Activated naive CD4-positive, alpha-beta T cell treated with anti-CD3 and anti-CD28 coated beads for 36 hours (primary cell): ENCODE data around the gene RABGEF1. TPM values are rescaled to one million over a fixed set of nuclear protein-coding genes. Genes with fewer than 3 reads are reported as not detected.
"Not testable (repeated sequence)": the region's sequence is repeated elsewhere in the genome, so short reads cannot be mapped to it uniquely, and the experiment has no call there.

Experiments
- CTCF ChIA-PET: fragments of 350-600 bp; sonication (Branson Sonifier 250); formaldehyde crosslinking; loops from one replicate; lab custom pipeline; 2021; ENCODE audit warnings: antibody characterized with exemption; lab: Charles Lee
- DNase-seq: peaks from one replicate; pipeline ENCODE4 v3.0.0-alpha.2; 2020
- H3K27ac Mint-ChIP-seq: one replicate; pipeline ENCODE4 v1.8.0; 2021; ENCODE audit warnings: mild to moderate bottlenecking, mixed read lengths
- H3K27me3 Mint-ChIP-seq: one replicate; pipeline ENCODE4 v1.8.0; 2021; ENCODE audit warnings: low read depth, mixed read lengths
- H3K36me3 Mint-ChIP-seq: one replicate; pipeline ENCODE4 v1.8.0; 2021; ENCODE audit warnings: low read depth, mixed read lengths
- H3K4me1 Mint-ChIP-seq: one replicate; pipeline ENCODE4 v1.8.0; 2021; ENCODE audit warnings: low read depth, mixed read lengths
- H3K4me3 Mint-ChIP-seq: one replicate; pipeline ENCODE4 v1.8.0; 2021; ENCODE audit warnings: mild to moderate bottlenecking, moderate library complexity, mixed read lengths
- H3K9me3 Mint-ChIP-seq: one replicate; pipeline ENCODE4 v1.8.0; 2021; ENCODE audit warnings: mixed read lengths
- intact Hi-C: fragments of 100-400 bp; cut with micrococcal nuclease; formaldehyde crosslinking; loops from one replicate; pipeline ENCODE4 v1.15.1; 2023
- total RNA-seq, 2 experiments: library from RNA; stranded (reverse); gene quantifications; one replicate each; pipeline ENCODE4 v1.2.3, GENCODE V29; 2021

The RABGEF1 gene
- total RNA-seq, 2 experiments from 2014 or later, result 10.7 to 10.8 TPM

DNA sequence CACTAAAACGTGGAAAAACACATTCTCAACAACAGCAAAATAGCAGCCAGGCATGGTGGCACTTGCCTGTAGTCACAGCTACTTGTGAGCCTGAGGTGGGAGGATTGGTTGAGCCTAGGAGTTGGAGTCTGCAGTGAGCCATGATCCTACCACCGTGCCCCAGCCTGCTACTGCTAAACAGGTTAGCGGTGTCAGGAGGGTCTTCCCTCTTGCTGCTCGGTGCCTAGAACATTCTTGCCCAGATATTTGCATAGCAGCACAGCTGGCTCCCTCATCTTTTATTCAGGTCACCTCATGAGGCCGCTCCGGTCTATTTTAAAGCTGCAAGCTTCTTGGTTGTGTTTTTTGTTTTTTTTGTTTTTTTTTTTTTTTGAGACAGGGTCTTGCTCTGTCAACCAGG, 2.9 kb upstream of the RABGEF1 start:
- peaks cover 15% of the 10 kb centered on the region for H3K9me3 Mint-ChIP-seq
- no peak overlapping the region for H3K4me3 Mint-ChIP-seq
- H3K4me1 Mint-ChIP-seq, result peaks cover 39% of the 10 kb centered on the region
- DNase-seq, result no peak
- H3K36me3 Mint-ChIP-seq, result peaks cover 19% of the 10 kb centered on the region
- H3K27ac Mint-ChIP-seq, result no peak overlapping the region
- intact Hi-C loops, result no loop called here
- no peaks in the 10 kb centered on the region for H3K27me3 Mint-ChIP-seq
- CTCF ChIA-PET, result interaction anchor here (0.6 kb wide), 1 partner anchor 115 kb away, joined by 3 read pairs; no protein-coding TSS in a partner anchor

GRCh38 chr7:66739477-66739876, 1.1 kb upstream of the RABGEF1 start:
- H3K27me3 Mint-ChIP-seq, result no peaks in the 10 kb centered on the region
- no peak for DNase-seq
- peak overlapping the region; percentile 92 for H3K4me3 Mint-ChIP-seq
- CTCF ChIA-PET, result interaction anchor here (0.6 kb wide), 3 partner anchors 31 to 740 kb away, joined by 3 to 4 read pairs (median 4); no protein-coding TSS in a partner anchor
- intact Hi-C loops, result no loop called here
- peaks cover 15% of the 10 kb centered on the region for H3K9me3 Mint-ChIP-seq
- peak overlapping the region; percentile 92 for H3K27ac Mint-ChIP-seq
- peaks cover 19% of the 10 kb centered on the region for H3K36me3 Mint-ChIP-seq
- peaks cover 42% of the 10 kb centered on the region for H3K4me1 Mint-ChIP-seq

DNA sequence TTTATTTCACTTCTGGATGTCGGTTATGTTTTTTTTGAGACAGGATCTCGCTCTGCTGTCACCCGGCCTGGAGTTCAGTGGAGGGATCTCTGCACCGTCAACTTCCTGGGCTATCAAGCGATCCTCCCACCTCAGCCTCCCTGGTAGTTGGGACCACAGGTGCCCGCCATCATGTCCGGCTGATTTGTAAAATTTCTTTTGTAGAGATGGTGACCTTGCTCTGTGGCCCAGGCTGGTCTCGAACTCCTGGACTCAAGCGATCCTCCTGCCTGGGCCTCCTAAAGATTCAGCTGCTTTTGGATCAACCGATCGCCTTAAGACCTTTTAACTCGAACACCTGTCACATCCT, 606 bp upstream of the RABGEF1 start:
- peak overlapping the region; percentile 92 for H3K4me3 Mint-ChIP-seq
- peak overlapping the region; percentile 92 for H3K27ac Mint-ChIP-seq
- intact Hi-C loops, result loop anchor here (1.0 to 2.0 kb wide), 9 partner anchors 58 to 867 kb away; partner anchors contain the start of genes SBDS, TMEM248 and VKORC1L1
- H3K36me3 Mint-ChIP-seq, result peaks cover 16% of the 10 kb centered on the region
- DNase-seq, result no peak
- no peaks in the 10 kb centered on the region for H3K27me3 Mint-ChIP-seq
- H3K4me1 Mint-ChIP-seq, result peaks cover 45% of the 10 kb centered on the region
- peaks cover 15% of the 10 kb centered on the region for H3K9me3 Mint-ChIP-seq
- CTCF ChIA-PET, result interaction anchor here (0.6 kb wide), 1 partner anchor 30 kb away, joined by 4 read pairs; no protein-coding TSS in a partner anchor

GRCh38 chr7:66740980-66741709, 612 bp downstream of the RABGEF1 start:
- Mint-ChIP-seq H3K4me3 (peak overlapping the region; percentile 92), H3K27ac (peak overlapping the region; percentile 68), H3K4me1 (peaks cover 41% of the 10 kb centered on the region)
- H3K27me3 Mint-ChIP-seq, CTCF ChIA-PET, H3K9me3 Mint-ChIP-seq, H3K36me3 Mint-ChIP-seq: not testable (repeated sequence)
- intact Hi-C loops, result loop anchor here (1.0 to 2.0 kb wide), 9 partner anchors 59 to 868 kb away; partner anchors contain the start of genes SBDS, TMEM248 and VKORC1L1
- peak; percentile 47 for DNase-seq

- Mint-ChIP-seq H3K4me1 (peaks cover 37% of the 10 kb centered on the region), H3K27me3 (no peaks in the 10 kb centered on the region), H3K4me3 (peak overlapping the region; percentile 92), H3K9me3 (peaks cover 2% of the 10 kb centered on the region), H3K27ac (no peak overlapping the region), H3K36me3 (peaks cover 2% of the 10 kb centered on the region)
- intact Hi-C loops, result loop anchor here (2.0 kb wide), 2 partner anchors 179 to 869 kb away; partner anchors contain the start of genes TMEM248 and VKORC1L1
- no peak for DNase-seq
- CTCF ChIA-PET, result no interaction called here
These were observed 1.1 kb downstream of the RABGEF1 start for GRCh38 chr7:66741710-66742049.

GRCh38 chr7:66742298-66742697, 1.8 kb downstream of the RABGEF1 start:
- CTCF ChIA-PET, DNase-seq, H3K27me3 Mint-ChIP-seq, H3K27ac Mint-ChIP-seq, H3K9me3 Mint-ChIP-seq, intact Hi-C loops, H3K36me3 Mint-ChIP-seq: not testable (repeated sequence)
- H3K4me3 Mint-ChIP-seq, result peak overlapping the region; percentile 36
- H3K4me1 Mint-ChIP-seq, result peaks cover 38% of the 10 kb centered on the region

GRCh38 chr7:66743920-66744319, 3.4 kb downstream of the RABGEF1 start:
- H3K27me3 Mint-ChIP-seq, result no peaks in the 10 kb centered on the region
- H3K4me1 Mint-ChIP-seq, result peaks cover 40% of the 10 kb centered on the region
- peaks cover 3% of the 10 kb centered on the region for H3K36me3 Mint-ChIP-seq
- DNase-seq, result no peak
- H3K27ac Mint-ChIP-seq, result no peak overlapping the region
- H3K9me3 Mint-ChIP-seq, result no peaks in the 10 kb centered on the region
- intact Hi-C loops, result no loop called here
- CTCF ChIA-PET, result interaction anchor here (0.6 to 0.7 kb wide), 2 partner anchors 435 to 990 kb away, joined by 3 to 4 read pairs; no protein-coding TSS in a partner anchor
- H3K4me3 Mint-ChIP-seq, result no peak overlapping the region

DNA sequence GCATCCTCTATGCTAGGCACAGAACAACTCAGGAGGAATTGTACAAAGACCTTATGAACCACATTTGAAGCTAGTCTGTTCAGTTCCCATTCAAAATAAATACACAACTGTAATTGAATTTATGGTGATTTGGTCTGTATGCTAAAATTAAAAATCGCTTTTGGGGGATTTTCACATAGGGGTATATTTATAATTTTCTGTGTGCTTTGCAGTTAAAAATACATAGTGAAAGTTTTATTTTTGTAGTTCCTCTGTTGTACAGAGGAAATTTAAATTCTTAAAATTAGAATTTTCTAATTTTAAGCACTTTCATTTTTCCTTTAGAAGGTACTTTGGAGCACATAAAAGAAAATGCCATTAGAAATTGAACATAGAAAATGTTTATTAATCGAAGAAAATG, 6.9 kb downstream of the RABGEF1 start:
- H3K9me3 Mint-ChIP-seq, result no peaks in the 10 kb centered on the region
- intact Hi-C loops, result no loop called here
- H3K36me3 Mint-ChIP-seq, result peaks cover 4% of the 10 kb centered on the region
- H3K4me1 Mint-ChIP-seq, result peaks cover 38% of the 10 kb centered on the region
- CTCF ChIA-PET, result no interaction called here
- no peak overlapping the region for H3K27ac Mint-ChIP-seq
- no peak for DNase-seq
- H3K27me3 Mint-ChIP-seq, result no peaks in the 10 kb centered on the region
- H3K4me3 Mint-ChIP-seq, result no peak overlapping the region

DNA sequence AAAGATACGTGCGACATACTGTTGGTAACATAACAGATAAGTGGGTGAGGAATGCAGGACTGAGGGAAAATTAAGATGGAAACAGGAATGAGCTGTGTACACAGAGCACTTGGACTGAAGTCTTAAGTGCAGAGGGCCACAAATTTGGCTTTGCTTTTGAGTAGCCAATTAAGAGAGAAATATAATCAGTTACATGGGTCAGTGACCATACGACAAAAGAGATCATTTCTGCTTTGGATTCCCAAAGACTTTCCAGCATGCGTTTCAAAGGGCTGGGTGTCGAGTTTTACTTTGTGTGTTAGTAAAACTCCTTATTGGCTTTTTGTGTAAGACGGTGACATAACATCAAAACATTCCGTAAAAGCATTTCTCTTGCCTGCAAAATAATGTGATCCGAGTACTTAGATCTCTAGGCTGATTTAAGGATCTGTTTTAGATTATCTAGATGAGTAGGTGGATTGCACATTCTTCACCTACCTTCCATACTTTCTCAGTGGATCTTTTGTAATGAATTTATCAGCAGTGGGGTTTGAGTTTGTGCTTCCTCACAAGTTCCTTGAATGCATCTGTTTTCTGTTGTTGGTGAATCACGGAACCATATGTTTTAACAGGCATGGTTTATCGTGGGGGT, 7.5 kb downstream of the RABGEF1 start:
- H3K27ac Mint-ChIP-seq, result no peak overlapping the region
- CTCF ChIA-PET, result interaction anchor here (0.5 kb wide), 1 partner anchor 171 kb away, joined by 3 read pairs; no protein-coding TSS in a partner anchor
- H3K27me3 Mint-ChIP-seq, result no peaks in the 10 kb centered on the region
- intact Hi-C loops, result no loop called here
- H3K4me1 Mint-ChIP-seq, result peaks cover 39% of the 10 kb centered on the region
- H3K36me3 Mint-ChIP-seq, result peaks cover 4% of the 10 kb centered on the region
- no peaks in the 10 kb centered on the region for H3K9me3 Mint-ChIP-seq
- no peak overlapping the region for H3K4me3 Mint-ChIP-seq
- DNase-seq, result no peak

DNA sequence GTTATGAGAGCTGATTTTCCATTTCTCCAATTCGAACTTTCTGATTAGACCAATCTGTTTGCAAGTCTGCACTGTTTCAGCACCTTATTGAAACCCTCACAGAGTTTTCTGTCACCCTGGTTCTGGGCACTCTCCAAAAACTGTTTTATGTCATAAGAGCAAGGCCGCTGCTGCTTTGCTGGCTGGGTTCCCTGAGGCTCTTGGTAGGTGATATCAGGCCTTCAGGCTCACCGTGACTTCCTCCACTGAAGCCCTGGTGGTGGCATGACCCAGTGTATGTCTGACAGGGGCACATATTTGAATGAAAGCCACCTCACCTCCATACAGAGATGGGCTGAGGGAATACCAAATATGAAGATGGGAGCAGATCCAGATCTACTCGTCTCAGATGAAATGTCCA, 8.3 kb downstream of the RABGEF1 start:
- Mint-ChIP-seq H3K36me3 (peaks cover 4% of the 10 kb centered on the region), H3K27me3 (no peaks in the 10 kb centered on the region), H3K27ac (no peak overlapping the region), H3K4me1 (peaks cover 37% of the 10 kb centered on the region), H3K9me3 (no peaks in the 10 kb centered on the region), H3K4me3 (no peak overlapping the region)
- intact Hi-C loops, result no loop called here
- CTCF ChIA-PET, result interaction anchor here (0.5 kb wide), 1 partner anchor 172 kb away, joined by 3 read pairs; no protein-coding TSS in a partner anchor
- no peak for DNase-seq

DNA sequence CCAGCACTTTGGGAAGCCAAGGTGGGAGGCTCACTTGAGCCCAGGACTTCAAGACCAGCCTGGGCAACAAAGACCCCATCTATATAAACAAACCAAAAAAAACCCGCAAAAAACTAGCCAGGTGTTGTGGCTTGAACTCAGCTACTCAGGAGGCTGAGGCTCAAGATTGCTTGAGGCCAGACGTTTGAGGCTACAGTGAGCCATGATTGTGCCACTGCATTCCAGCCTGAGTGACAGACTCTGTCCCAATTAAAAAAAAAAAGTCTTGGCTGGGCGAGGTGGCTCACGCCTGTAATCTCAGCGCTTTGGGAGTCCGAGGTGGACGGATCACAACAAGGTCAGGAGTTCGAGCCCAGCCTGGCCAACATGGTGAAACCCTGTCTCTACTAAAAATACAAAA, 11.4 kb downstream of the RABGEF1 start:
- Mint-ChIP-seq H3K4me1 (peaks cover 41% of the 10 kb centered on the region), H3K4me3 (no peak overlapping the region), H3K27me3 (no peaks in the 10 kb centered on the region), H3K9me3 (no peaks in the 10 kb centered on the region), H3K36me3 (peaks cover 4% of the 10 kb centered on the region), H3K27ac (no peak overlapping the region)
- CTCF ChIA-PET, result interaction anchor here (0.7 to 1.4 kb wide), 2 partner anchors 18 to 377 kb away, joined by 3 read pairs; no protein-coding TSS in a partner anchor
- intact Hi-C loops, result no loop called here
- DNase-seq, result no peak

GRCh38 chr7:66754541-66754940, 14.0 kb downstream of the RABGEF1 start:
- intact Hi-C loops, result no loop called here
- H3K4me1 Mint-ChIP-seq, result peaks cover 48% of the 10 kb centered on the region
- H3K36me3 Mint-ChIP-seq, result peaks cover 1% of the 10 kb centered on the region
- H3K27ac Mint-ChIP-seq, result no peak overlapping the region
- no peak for DNase-seq
- CTCF ChIA-PET, result interaction anchor here (1.0 kb wide), 2 partner anchors 53 to 197 kb away, joined by 3 read pairs; no protein-coding TSS in a partner anchor
- H3K27me3 Mint-ChIP-seq, result no peaks in the 10 kb centered on the region
- no peak overlapping the region for H3K4me3 Mint-ChIP-seq
- no peaks in the 10 kb centered on the region for H3K9me3 Mint-ChIP-seq
